Upper lobe of right lung (tissue), 1 donor: Measurements from ENCODE around the gene ANKRD11. TPM values are rescaled to one million over a fixed set of nuclear protein-coding genes. Genes with fewer than 3 reads are reported as not detected.

ENCODE experiments used
- ATAC-seq: fragments of 200-7000 bp; cut with Tn5 transposase; one replicate; pipeline ENCODE4 v1.9.1; 2020; ENCODE audit warnings: mild to moderate bottlenecking, moderate library complexity
- DNase-seq: peaks from one replicate; pipeline ENCODE4 v3.0.0-alpha.2; 2020
- H3K27ac ChIP-seq: fragments of 200-600 bp; one replicate; pipeline ENCODE4 v1.8.0; 2022
- H3K27me3 ChIP-seq: fragments of 200-600 bp; one replicate; pipeline ENCODE4 v1.8.0; 2022; ENCODE audit warnings: mild to moderate bottlenecking
- H3K36me3 ChIP-seq: fragments of 200-600 bp; one replicate; pipeline ENCODE4 v1.8.0; 2022
- H3K4me1 ChIP-seq: fragments of 200-600 bp; one replicate; pipeline ENCODE4 v1.8.0; 2022
- H3K4me3 ChIP-seq: fragments of 200-600 bp; one replicate; pipeline ENCODE4 v1.8.0; 2022; ENCODE audit warnings: mild to moderate bottlenecking
- H3K9me3 ChIP-seq: fragments of 200-600 bp; one replicate; pipeline ENCODE4 v1.8.0; 2022
- intact Hi-C: fragments of 100-400 bp; cut with DNase I; formaldehyde crosslinking; loops from one replicate; pipeline ENCODE4 v1.11.0; 2022
- total RNA-seq: library from RNA; stranded (reverse); fragmentation: NEBNext Ultra II Directional; extraction: Animal tissue kit (Norgen Biotek cat#: 25700); gene quantifications from one replicate; pipeline ENCODE4 v1.2.1, GENCODE V29; 2021
- TF ChIP-seq, protein P1 (sequence below): fragments of 200-600 bp; IDR thresholded peaks from one replicate; pipeline ENCODE4 v1.8.0; 2022; ENCODE audit warnings: antibody characterized with exemption
- donor health status: DM: no; HTN: yes; CAD: no; lungs with severe emphysema.

ANKRD11 gene
- total RNA-seq, 1 donor from 2014 or later = 125 TPM

DNA sequence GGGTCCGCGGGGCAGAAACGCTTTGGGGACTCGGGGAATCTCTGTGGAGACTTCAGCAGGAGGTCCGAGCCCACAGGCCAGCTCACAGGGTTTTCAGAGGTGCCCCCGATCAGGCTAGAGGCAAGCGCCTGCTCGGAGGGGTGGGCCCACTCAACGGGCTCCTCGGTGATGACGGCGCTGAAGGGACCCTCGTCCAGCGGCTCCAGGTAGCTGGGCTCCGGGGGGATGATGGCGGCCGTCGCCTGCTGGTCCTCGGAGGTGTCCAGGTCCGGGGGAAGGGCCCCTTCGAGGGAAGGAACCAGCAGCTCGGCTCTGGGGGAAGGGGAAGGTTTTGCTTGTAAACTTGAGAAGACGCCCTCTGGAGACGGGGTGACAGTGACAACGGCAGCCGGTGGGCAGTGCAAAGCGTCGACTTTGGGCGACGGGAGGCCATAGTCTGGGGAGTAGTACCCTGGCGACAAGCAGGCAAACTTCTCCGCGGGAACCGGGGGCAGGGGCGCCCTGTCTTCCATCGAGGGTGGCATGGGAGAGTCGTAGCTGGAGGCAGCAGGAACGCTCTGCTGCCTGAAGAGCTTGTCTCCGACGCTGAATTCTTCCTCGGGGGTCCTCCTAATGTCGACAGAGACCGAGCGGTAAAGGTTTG is 209.7 kb downstream of the ANKRD11 start:
- TF ChIP-seq, protein P1, sequence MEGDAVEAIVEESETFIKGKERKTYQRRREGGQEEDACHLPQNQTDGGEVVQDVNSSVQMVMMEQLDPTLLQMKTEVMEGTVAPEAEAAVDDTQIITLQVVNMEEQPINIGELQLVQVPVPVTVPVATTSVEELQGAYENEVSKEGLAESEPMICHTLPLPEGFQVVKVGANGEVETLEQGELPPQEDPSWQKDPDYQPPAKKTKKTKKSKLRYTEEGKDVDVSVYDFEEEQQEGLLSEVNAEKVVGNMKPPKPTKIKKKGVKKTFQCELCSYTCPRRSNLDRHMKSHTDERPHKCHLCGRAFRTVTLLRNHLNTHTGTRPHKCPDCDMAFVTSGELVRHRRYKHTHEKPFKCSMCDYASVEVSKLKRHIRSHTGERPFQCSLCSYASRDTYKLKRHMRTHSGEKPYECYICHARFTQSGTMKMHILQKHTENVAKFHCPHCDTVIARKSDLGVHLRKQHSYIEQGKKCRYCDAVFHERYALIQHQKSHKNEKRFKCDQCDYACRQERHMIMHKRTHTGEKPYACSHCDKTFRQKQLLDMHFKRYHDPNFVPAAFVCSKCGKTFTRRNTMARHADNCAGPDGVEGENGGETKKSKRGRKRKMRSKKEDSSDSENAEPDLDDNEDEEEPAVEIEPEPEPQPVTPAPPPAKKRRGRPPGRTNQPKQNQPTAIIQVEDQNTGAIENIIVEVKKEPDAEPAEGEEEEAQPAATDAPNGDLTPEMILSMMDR = no peak
- Histone ChIP-seq H3K4me3 (no peak overlapping the region), H3K27me3 (no peaks in the 10 kb centered on the region), H3K27ac (no peak overlapping the region), H3K4me1 (no peaks in the 10 kb centered on the region), H3K36me3 (peaks cover 70% of the 10 kb centered on the region), H3K9me3 (no peaks in the 10 kb centered on the region)
- no peak for ATAC-seq
- intact Hi-C loops = no loop called here
- no peak for DNase-seq

GRCh38 chr16:89279666-89280481 is 210.5 kb downstream of the ANKRD11 start:
- Histone ChIP-seq H3K27me3 (no peaks in the 10 kb centered on the region), H3K36me3 (peaks cover 70% of the 10 kb centered on the region), H3K9me3 (no peaks in the 10 kb centered on the region), H3K4me3 (no peak overlapping the region), H3K4me1 (no peaks in the 10 kb centered on the region), H3K27ac (no peak overlapping the region)
- intact Hi-C loops = no loop called here
- DNase-seq = no peak
- ATAC-seq = no peak
- TF ChIP-seq, protein P1 = no peak

- peaks cover 71% of the 10 kb centered on the region for H3K36me3 ChIP-seq
Observed at GRCh38 chr16:89278441-89279240, 211.7 kb downstream of the ANKRD11 start.

GRCh38 chr16:89277641-89278341 is 212.6 kb downstream of the ANKRD11 start:
- H3K36me3 ChIP-seq = peaks cover 73% of the 10 kb centered on the region
- H3K4me3 ChIP-seq = no peak overlapping the region
- no peaks in the 10 kb centered on the region for H3K27me3 ChIP-seq
- intact Hi-C loops = no loop called here
- ATAC-seq (no peak), DNase-seq (no peak)
- H3K4me1 ChIP-seq = no peaks in the 10 kb centered on the region
- no peak overlapping the region for H3K27ac ChIP-seq
- H3K9me3 ChIP-seq = no peaks in the 10 kb centered on the region
- TF ChIP-seq, protein P1 = no peak

More at GRCh38 chr16:89278441-89279240, 211.7 kb downstream of the ANKRD11 start:
- ATAC-seq (no peak), DNase-seq (no peak)
- H3K4me3 ChIP-seq = no peak overlapping the region
- TF ChIP-seq, protein P1 = no peak
- no peak overlapping the region for H3K27ac ChIP-seq
- H3K27me3 ChIP-seq = no peaks in the 10 kb centered on the region
- no peaks in the 10 kb centered on the region for H3K9me3 ChIP-seq
- intact Hi-C loops = no loop called here
- H3K4me1 ChIP-seq = no peaks in the 10 kb centered on the region

DNA sequence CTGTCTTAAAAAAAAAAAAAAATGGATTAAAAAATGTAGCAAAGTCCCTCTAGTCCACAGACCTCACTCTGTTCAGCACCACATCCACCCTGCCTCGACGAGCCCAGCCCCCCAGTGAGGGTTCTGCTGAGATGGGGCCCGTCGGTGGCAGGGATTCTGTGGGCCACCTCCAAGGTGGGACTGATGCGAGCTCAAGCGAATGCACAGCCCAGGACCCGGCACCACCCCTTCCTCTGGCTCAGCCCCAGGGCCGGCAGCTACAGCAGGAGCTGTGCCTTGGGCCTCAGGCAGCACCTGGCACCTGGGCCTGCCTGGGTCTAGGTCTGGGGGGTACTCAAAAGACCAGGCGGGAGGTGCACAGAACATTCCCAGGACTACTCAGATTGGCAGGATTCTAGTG is 213.3 kb downstream of the ANKRD11 start:
- H3K27ac ChIP-seq = no peak overlapping the region
- intact Hi-C loops = no loop called here
- no peaks in the 10 kb centered on the region for H3K27me3 ChIP-seq
- no peak overlapping the region for H3K4me3 ChIP-seq
- no peaks in the 10 kb centered on the region for H3K9me3 ChIP-seq
- H3K4me1 ChIP-seq = no peaks in the 10 kb centered on the region
- TF ChIP-seq, protein P1 = no peak
- ATAC-seq (no peak), DNase-seq (no peak)
- H3K36me3 ChIP-seq = peaks cover 76% of the 10 kb centered on the region
